HG03565 (cell line): ENCODE measurements around the gene TBC1D2.

Experiments used
- ATAC-seq: cut with Tn5 transposase; IDR thresholded peaks from one replicate; pipeline ENCODE4 v1.9.1; 2021; ENCODE audit warnings: mild to moderate bottlenecking, moderate library complexity; ENCODE audit not compliant: unreplicated experiment

TBC1D2 gene

GRCh38 chr9:98192503-98193335 lies 62.7 kb downstream of the TBC1D2 start, which contains the start of gene CORO2A:
Gene CORO2A (minus strand): TSS chr9:98192637. CDS start chr9:98157660, 34,977 bp downstream.
- ATAC-seq, result peak; percentile 58

GRCh38 chr9:98191671-98192502 lies 63.6 kb downstream of the TBC1D2 start:
- no peak for ATAC-seq

- no peak for ATAC-seq
Observed at GRCh38 chr9:98191181-98191608, 64.3 kb downstream of the TBC1D2 start.

GRCh38 chr9:98190757-98191105 lies 64.7 kb downstream of the TBC1D2 start:
- ATAC-seq, result no peak

- no peak for ATAC-seq
Observed at GRCh38 chr9:98189412-98189811, 66.0 kb downstream of the TBC1D2 start.

GRCh38 chr9:98187926-98188325 lies 67.5 kb downstream of the TBC1D2 start:
- ATAC-seq, result no peak

- ATAC-seq, result no peak
Observed at GRCh38 chr9:98186236-98186635, 69.2 kb downstream of the TBC1D2 start.

GRCh38 chr9:98185611-98186171 lies 69.8 kb downstream of the TBC1D2 start:
- ATAC-seq, result no peak

- no peak for ATAC-seq
Observed at GRCh38 chr9:98185021-98185567, 70.4 kb downstream of the TBC1D2 start.

- no peak for ATAC-seq
Observed at GRCh38 chr9:98184326-98184725, 71.1 kb downstream of the TBC1D2 start.

- ATAC-seq, result no peak
Observed at GRCh38 chr9:98182889-98183599, 72.4 kb downstream of the TBC1D2 start.

- ATAC-seq, result no peak
Observed at GRCh38 chr9:98182069-98182820, 73.2 kb downstream of the TBC1D2 start.

- no peak for ATAC-seq
Observed at GRCh38 chr9:98181746-98182068, 73.7 kb downstream of the TBC1D2 start.

GRCh38 chr9:98180996-98181395 lies 74.5 kb downstream of the TBC1D2 start:
- no peak for ATAC-seq

GRCh38 chr9:98178874-98179850 lies 76.3 kb downstream of the TBC1D2 start:
- ATAC-seq, result no peak

GRCh38 chr9:98176391-98177259 lies 78.8 kb downstream of the TBC1D2 start:
- no peak for ATAC-seq

GRCh38 chr9:98175762-98176161 lies 79.7 kb downstream of the TBC1D2 start:
- no peak for ATAC-seq

- no peak for ATAC-seq
Observed at GRCh38 chr9:98175028-98175569, 80.3 kb downstream of the TBC1D2 start.
